Uterus (tissue), 2 donors: ENCODE results near the gene ASB10.

Source experiments
- POLR2A ChIP-seq, 2 donors: fragments of 450-650 bp; IDR thresholded peaks; one replicate each; pipeline ENCODE4 v1.6.1; 2016; ENCODE audit warnings: antibody characterized with exemption in 2 of 2, mild to moderate bottlenecking in 1 of 2, moderate library complexity in 1 of 2
- TF ChIP-seq, protein P1 (sequence below), 4 experiments: fragments of 200-600 bp in 2 of 4; fragments of 450-650 bp in 2 of 4; sonication (generic) in 2 of 4; IDR thresholded peaks; one replicate each; pipeline ENCODE4 v1.5.1; 2016 to 2019; ENCODE audit warnings: antibody characterized with exemption in 4 of 4, mild to moderate bottlenecking in 2 of 4, moderate library complexity in 1 of 4

DNA sequence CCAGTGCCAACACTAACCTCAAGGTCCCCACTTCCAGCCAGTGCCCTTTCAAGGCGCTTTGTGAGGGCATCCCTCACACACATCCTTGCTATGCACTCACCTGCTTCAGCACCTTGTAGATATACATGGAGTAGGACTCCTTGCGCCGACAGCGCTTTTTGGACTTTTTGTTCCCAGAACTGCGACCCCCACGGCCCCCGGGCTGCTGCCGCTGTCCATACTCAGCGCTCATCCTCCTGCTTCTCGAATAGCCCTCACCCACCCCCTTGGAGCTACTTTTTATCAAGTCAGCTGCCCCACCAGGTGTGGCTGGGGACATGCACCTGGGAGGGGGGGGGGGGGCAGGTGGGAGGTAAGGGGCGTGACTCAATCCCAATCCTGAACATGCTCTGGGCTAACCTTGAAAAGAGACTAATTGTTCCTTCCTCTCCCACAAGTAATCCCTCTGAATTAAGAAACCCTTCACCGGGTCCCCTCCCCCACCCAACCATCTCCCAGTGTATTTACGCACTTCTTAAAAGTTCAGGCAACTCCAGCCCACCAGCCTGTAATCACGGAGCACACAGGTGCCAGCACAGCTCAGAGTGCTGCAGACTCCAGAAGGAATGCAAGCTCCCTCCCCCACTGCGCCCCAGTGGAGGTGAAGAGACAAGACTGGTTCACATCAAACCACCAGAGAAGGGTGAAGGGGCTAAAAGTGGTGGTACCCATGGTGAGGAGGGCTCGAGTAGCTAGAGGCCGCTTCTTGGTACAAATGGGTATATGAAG lies 23.2 kb upstream of the ASB10 start, which contains the start of gene H2BK1:
- TF ChIP-seq, protein P1, sequence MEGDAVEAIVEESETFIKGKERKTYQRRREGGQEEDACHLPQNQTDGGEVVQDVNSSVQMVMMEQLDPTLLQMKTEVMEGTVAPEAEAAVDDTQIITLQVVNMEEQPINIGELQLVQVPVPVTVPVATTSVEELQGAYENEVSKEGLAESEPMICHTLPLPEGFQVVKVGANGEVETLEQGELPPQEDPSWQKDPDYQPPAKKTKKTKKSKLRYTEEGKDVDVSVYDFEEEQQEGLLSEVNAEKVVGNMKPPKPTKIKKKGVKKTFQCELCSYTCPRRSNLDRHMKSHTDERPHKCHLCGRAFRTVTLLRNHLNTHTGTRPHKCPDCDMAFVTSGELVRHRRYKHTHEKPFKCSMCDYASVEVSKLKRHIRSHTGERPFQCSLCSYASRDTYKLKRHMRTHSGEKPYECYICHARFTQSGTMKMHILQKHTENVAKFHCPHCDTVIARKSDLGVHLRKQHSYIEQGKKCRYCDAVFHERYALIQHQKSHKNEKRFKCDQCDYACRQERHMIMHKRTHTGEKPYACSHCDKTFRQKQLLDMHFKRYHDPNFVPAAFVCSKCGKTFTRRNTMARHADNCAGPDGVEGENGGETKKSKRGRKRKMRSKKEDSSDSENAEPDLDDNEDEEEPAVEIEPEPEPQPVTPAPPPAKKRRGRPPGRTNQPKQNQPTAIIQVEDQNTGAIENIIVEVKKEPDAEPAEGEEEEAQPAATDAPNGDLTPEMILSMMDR (IDR thresholded peaks at IDR 0.05), result no peak
- no peak for TF ChIP-seq POLR2A (IDR thresholded peaks at IDR 0.05)
